GM19468 (cell line): ENCODE results near the gene EVA1C.
"Not testable (repeated sequence)": the region's sequence is repeated elsewhere in the genome, so short reads cannot be mapped to it uniquely, and the experiment has no call there.

Experiments used
- ATAC-seq: cut with Tn5 transposase; IDR thresholded peaks from one replicate; pipeline ENCODE4 v1.9.1; 2021; ENCODE audit warnings: mild to moderate bottlenecking, moderate library complexity, moderate number of reproducible peaks; ENCODE audit not compliant: unreplicated experiment; ENCODE audit errors: extremely low read depth

Gene EVA1C

GRCh38 chr21:32423320-32424190, 11.0 kb downstream of the EVA1C start:
- ATAC-seq: no peak

GRCh38 chr21:32424191-32424535, 11.7 kb downstream of the EVA1C start:
- ATAC-seq: no peak

- ATAC-seq: no peak
Observed at GRCh38 chr21:32424674-32425073, 12.2 kb downstream of the EVA1C start.

- no peak for ATAC-seq
Observed at GRCh38 chr21:32425628-32426027, 13.1 kb downstream of the EVA1C start.

- no peak for ATAC-seq
Observed at GRCh38 chr21:32426066-32426465, 13.6 kb downstream of the EVA1C start.

GRCh38 chr21:32426592-32427051, 14.1 kb downstream of the EVA1C start:
- ATAC-seq: no peak

- no peak for ATAC-seq
Observed at GRCh38 chr21:32427958-32428623, 15.6 kb downstream of the EVA1C start.

- not testable (repeated sequence) for ATAC-seq
Observed at GRCh38 chr21:32432982-32433660, 20.6 kb downstream of the EVA1C start.

GRCh38 chr21:32437729-32438128, 25.2 kb downstream of the EVA1C start:
- ATAC-seq: no peak

GRCh38 chr21:32442566-32443318, 30.2 kb downstream of the EVA1C start:
- no peak for ATAC-seq

- ATAC-seq: no peak
Observed at GRCh38 chr21:32445101-32445500, 32.6 kb downstream of the EVA1C start.

- ATAC-seq: not testable (repeated sequence)
Observed at GRCh38 chr21:32446440-32446839, 33.9 kb downstream of the EVA1C start.

- no peak for ATAC-seq
Observed at GRCh38 chr21:32447224-32447623, 34.7 kb downstream of the EVA1C start.

- ATAC-seq: no peak
Observed at GRCh38 chr21:32448803-32449594, 36.5 kb downstream of the EVA1C start.

- ATAC-seq: not testable (repeated sequence)
Observed at GRCh38 chr21:32450881-32451701, 38.6 kb downstream of the EVA1C start.

- ATAC-seq: not testable (repeated sequence)
Observed at GRCh38 chr21:32452191-32452590, 39.7 kb downstream of the EVA1C start.

- no peak for ATAC-seq
Observed at GRCh38 chr21:32452641-32453040, 40.1 kb downstream of the EVA1C start.

- ATAC-seq: no peak
Observed at GRCh38 chr21:32455548-32455947, 43.0 kb downstream of the EVA1C start.

- ATAC-seq: no peak
Observed at GRCh38 chr21:32456497-32456918, 44.0 kb downstream of the EVA1C start.
